Measurements from ENCODE around the gene PITPNM3.

Gene PITPNM3

DNA sequence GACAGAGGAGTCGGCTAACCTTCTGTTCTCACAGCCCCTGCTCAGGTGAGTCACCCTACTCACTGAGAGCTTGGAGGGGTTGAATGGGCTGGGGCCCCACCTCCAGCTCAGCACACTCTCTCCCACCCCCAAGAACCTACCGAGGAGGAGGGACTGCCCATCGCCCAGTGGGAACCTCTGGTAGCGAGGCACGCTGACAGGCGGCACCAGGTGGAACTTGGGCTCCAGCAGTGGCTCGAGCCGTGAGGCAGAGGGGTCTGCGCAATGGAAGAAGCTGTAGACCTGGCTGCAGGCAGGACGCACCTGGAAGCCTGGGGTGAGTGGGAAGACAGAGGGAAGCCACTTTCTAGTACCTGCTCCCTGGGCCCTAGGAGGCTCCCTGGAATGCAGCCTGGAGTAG is 83.8 kb downstream of the PITPNM3 start:
- DNase-seq = no peak
- no peaks in the 10 kb centered on the region for H3K36me3 Mint-ChIP-seq
- H3K27ac Mint-ChIP-seq = no peak overlapping the region
- H3K9me3 Mint-ChIP-seq = no peaks in the 10 kb centered on the region
- H3K4me1 Mint-ChIP-seq = no peaks in the 10 kb centered on the region
- CTCF ChIA-PET = interaction anchor here (0.9 to 3.5 kb wide), 24 partner anchors 10 to 532 kb away, joined by 3 to 17 read pairs (median 4); no protein-coding TSS in a partner anchor
- H3K4me3 Mint-ChIP-seq = no peak overlapping the region
- H3K27me3 Mint-ChIP-seq = peaks cover 12% of the 10 kb centered on the region

DNA sequence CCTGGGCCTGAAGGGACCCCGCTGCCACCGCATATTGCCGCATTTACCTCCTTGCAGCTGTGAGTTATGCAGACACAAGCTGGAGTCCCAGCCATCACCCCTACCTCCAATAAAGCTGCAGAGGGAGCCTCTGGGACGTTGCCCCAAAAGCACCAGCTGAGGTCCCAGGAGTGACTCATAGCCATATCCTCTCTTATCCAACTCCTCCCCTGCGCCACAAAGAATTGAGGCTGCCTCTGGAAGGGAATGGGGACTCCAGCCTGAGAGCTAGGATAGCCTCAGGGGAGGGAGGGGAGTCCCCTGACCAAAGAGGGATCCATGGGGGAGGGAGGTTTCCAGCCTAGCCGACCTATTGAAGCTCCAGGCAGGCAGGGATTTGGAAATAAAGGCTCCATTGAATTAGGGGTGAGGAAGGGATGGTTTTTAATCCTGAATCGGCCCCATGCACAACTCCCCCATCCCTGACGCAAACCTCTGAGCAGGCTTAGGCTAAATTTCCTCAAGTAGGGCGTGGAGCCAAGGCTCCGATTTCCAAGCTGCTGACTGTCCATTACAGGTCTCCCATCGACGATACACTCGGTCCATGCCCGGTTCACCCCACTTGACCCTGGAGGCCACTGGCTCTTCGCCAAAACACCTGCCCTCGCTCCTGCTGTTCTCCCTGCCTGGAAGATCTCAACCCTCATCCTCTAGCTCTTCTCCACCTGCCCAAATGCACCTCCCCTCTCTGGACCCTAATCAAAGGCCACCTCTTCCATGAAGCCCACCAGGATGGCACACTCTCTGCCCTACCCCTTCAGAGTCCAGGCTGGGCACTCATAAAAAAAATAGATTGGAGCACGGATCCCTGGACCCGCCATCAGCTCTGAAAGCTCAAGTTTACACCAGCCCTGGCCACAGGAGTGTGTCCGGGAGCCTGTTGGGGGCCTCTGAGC is 84.6 kb downstream of the PITPNM3 start:
- Mint-ChIP-seq H3K27ac (no peak overlapping the region), H3K9me3 (no peaks in the 10 kb centered on the region), H3K36me3 (no peaks in the 10 kb centered on the region), H3K4me3 (no peak overlapping the region), H3K27me3 (peaks cover 12% of the 10 kb centered on the region), H3K4me1 (no peaks in the 10 kb centered on the region)
- CTCF ChIA-PET = interaction anchor here (1.2 to 3.5 kb wide), 10 partner anchors 9 to 177 kb away, joined by 3 to 17 read pairs (median 4); no protein-coding TSS in a partner anchor
- DNase-seq = no peak

DNA sequence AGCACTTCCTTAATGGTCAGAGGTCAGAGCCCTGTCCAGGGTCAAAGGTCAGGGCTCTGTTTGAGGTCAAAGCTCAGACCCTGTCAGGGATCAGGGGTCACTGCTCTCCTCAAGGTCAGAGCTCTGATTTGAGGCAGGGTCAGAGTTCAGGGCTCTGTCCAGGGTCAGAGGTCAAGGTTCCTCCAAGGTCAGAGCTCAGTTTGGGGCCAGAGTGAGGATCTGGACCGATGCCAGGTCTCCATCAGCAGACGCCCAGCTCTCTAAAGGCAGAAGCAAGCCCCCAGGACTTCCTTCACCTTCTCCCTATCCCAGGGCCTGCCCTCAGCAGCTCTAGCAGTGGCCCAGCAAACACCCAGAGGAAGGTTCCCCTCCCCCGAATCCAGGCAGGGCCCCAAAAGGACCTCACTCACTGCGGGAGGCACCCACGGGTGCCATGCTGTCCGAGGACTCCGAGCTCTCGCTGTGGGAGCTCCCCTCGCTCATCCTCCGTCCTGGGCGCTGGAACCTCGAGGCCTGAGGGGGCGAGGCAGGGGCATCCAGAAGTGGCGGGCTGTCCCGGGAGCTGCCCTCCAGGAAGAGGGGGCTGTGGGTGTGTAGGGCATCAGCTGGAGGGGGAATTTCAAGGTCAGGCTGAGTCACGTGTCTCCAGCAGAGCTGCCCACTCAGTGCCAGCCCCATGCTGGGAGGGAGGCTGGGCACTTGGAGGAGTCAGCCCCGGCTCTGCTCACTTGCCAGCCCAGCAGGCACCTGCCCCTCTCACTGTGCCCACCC is 85.4 kb downstream of the PITPNM3 start:
- CTCF ChIA-PET = interaction anchor here (3.5 kb wide), 1 partner anchor 177 kb away, joined by 17 read pairs; no protein-coding TSS in a partner anchor
- Mint-ChIP-seq H3K36me3 (no peaks in the 10 kb centered on the region), H3K27ac (no peak overlapping the region), H3K4me3 (no peak overlapping the region), H3K27me3 (peaks cover 12% of the 10 kb centered on the region), H3K4me1 (no peaks in the 10 kb centered on the region), H3K9me3 (no peaks in the 10 kb centered on the region)
- DNase-seq = no peak

DNA sequence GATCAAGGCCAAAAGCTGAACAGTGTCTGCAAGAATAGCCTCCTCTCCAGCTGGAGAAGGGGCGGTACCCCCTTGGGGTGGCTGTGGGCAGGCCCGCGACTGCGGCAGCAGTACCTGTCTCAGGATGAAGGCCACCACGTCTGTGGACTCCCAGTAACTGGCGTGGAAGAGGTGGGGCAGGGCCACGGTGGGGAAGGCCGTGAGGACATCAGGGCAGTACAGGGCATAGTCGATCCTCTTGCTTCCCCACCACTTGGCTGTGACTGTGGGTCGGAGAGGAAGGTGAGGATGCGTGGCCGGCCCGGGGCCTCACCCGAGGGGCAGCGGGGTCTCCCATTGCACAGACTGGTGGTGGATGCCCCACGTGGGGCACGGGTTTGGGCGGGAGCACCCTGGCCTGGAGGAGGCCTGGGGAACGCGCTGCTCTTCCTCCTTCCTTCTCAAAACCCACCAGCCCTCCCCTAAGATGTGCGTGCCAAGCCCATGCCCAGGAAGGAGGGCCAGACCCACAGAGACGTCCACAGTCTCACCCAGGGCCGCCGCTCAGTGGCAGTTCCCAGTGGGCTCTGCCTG is 86.1 kb downstream of the PITPNM3 start:
- CTCF ChIA-PET = interaction anchor here (3.5 kb wide), 1 partner anchor 178 kb away, joined by 17 read pairs; no protein-coding TSS in a partner anchor
- Mint-ChIP-seq H3K4me1 (no peaks in the 10 kb centered on the region), H3K27me3 (peaks cover 12% of the 10 kb centered on the region), H3K4me3 (no peak overlapping the region), H3K27ac (no peak overlapping the region), H3K9me3 (no peaks in the 10 kb centered on the region), H3K36me3 (no peaks in the 10 kb centered on the region)
- DNase-seq = no peak

DNA sequence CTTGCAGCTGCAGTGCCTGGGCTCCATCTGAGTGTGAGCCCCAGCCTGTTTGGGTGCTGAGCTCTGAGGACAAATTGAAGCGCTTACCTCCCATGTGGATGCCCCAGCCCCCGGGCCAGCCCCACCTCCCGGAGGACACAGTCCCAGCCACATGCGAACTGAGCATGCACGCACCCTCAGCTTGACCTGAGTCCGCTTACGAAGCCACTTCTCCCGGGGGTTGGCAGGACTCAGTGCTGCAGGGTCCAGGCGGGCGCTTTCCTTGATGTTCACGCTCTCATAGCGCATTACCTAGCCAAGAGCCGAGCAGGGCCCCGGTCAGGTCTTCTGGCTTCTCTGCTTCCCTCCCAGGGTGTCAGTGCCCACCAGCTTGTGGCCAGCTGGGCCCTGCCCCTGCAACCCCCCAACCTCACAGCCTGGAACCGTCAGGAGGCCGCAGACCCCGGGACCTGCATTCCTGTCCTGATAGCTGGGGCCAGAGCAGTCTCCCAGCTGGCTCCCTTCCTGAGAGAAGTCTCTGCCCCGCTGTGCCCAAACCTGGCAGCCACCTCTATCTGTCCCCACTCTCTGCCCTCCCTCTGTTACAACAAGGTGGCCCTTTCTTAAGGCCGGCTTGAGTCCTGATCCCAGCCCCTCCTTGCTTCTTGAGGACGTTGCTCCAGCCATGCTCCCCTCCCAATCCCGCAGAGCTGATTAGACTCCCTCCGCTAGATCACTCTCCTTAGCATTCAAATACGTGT is 88.1 kb downstream of the PITPNM3 start:
- H3K4me3 Mint-ChIP-seq = no peak overlapping the region
- no peaks in the 10 kb centered on the region for H3K9me3 Mint-ChIP-seq
- peaks cover 11% of the 10 kb centered on the region for H3K27me3 Mint-ChIP-seq
- no peaks in the 10 kb centered on the region for H3K4me1 Mint-ChIP-seq
- CTCF ChIA-PET = no interaction called here
- no peak for DNase-seq
- H3K27ac Mint-ChIP-seq = no peak overlapping the region
- no peaks in the 10 kb centered on the region for H3K36me3 Mint-ChIP-seq

DNA sequence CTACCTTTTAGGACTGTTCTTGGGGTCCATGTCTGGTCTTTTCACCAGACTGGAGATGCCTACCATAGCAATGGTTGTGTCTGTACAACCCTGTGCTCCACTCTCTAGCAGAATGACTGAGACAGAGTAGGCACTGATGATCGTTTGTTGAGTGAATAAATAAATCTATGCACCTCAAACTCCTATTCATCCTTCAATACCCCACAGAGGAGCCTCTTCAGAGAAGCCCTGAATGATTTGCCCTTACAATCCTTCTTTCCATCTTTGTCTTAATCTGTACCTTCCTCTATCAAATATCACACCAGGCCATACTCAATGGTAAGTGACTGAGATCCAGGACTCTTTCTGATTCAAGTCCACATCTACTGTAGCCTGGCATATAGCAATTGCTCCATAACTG is 88.8 kb downstream of the PITPNM3 start:
- Mint-ChIP-seq H3K27ac (no peak overlapping the region), H3K36me3 (no peaks in the 10 kb centered on the region), H3K4me1 (no peaks in the 10 kb centered on the region), H3K4me3 (no peak overlapping the region), H3K9me3 (no peaks in the 10 kb centered on the region), H3K27me3 (peaks cover 10% of the 10 kb centered on the region)
- CTCF ChIA-PET = no interaction called here
- no peak for DNase-seq

DNA sequence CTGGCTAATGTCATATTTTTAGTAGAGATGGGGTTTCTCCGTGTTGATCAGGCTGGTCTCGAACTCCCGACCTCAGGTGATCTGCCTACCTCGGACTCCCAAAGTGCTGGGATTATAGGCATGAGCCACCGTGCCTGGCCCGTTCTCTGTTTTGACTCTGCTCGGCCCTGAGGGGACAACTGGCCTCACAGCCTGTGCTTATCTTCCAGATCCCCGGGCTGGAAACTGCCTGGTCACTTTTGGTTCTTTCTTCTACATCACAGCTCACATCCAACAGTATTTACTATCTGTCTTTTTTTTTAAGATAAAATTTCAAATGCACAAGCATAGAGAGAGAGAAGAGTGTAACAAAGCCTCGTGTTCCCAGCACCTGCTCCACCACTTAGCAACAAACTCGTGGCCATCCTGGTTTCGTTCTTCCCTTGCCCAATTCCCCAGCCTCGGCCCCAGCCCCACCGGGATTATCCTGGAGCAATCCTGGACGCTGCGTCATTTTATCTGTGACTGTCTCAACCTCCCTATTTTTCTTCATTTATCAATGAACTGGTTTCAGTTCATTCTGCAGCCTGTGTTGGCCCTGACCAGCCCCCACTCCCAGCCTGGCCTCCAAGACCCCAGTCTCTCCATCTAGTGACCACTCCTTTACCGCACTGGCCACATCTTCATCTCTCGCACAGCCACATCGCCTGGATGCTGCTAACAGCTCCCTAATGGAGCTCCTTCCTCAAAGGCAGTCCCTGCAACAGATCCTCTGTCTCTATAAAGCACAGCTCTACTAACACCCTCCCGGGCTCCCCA is 91.0 kb downstream of the PITPNM3 start:
- CTCF ChIA-PET = no interaction called here
- H3K4me3 Mint-ChIP-seq = no peak overlapping the region
- no peaks in the 10 kb centered on the region for H3K36me3 Mint-ChIP-seq
- no peak overlapping the region for H3K27ac Mint-ChIP-seq
- peaks cover 15% of the 10 kb centered on the region for H3K27me3 Mint-ChIP-seq
- H3K9me3 Mint-ChIP-seq = no peaks in the 10 kb centered on the region
- DNase-seq = no peak
- H3K4me1 Mint-ChIP-seq = peaks cover 9% of the 10 kb centered on the region

DNA sequence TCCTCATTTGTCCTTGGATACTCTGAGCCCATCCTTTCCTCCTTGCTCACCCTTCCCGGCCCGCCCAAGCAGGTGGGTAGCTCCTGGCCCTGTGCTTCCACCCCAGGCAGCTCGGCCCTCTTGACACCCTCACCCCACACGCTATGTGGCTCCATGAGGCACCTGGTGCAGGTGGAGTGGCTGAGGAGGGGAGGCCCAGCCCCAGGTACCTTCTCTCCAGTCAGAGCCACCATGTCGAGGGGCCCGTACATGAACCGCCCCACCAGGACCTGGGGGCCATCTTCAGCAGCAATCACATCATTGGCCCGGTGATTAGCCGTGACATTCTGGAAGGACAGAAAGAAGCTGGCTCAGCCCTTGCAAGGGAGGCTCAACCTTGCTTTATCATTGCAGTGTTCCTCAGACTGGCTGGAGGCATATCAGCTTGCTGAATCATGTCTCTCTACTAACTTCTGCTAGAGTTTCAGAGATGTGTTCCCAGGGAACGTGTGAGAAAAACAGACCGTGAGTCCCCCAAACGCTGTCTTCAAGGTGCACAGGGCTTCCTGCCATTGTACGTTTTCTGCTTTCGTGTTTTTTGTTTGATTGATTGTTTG is 91.8 kb downstream of the PITPNM3 start:
- H3K27ac Mint-ChIP-seq = no peak overlapping the region
- CTCF ChIA-PET = no interaction called here

DNA sequence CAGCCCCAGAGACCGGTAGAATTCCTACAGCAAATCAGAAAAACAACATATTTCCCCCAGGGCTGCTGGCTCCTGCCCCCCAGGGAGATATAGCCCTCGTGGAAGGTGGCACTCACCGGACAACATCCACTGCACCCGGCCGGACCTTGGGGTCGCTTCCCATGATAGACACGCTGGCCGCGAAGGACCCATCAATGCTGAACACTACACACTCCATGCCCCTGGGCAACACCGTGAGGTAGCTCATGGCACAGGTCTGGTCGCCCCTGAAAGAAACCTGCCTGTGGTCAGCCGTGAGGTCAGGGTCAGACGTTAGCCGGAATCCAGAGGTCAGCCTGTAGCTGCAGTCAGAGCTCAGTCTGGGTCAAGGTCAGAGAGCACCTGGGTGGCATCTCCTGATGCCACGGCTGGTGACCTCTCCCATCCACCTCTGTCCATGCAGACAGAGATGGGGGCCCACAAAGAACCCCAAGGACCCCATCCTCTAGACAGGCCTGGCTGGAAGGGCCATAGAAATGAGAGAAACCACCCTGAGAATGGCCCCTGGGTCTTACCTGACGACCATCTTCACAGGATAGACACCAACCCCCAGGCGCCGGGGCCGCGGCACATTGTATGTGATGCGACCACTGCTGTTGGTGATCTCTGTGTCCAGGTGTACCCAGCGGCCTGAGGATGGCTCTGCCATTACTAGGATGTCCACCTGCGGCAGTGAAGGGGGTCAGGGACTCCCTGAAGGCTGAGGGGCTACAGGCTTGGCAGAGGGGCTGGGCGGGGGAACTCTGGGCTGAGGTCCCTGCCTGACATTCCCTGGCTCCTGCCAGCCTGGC is 92.5 kb downstream of the PITPNM3 start:
- CTCF ChIA-PET = no interaction called here
- Mint-ChIP-seq H3K27me3 (peaks cover 19% of the 10 kb centered on the region), H3K9me3 (no peaks in the 10 kb centered on the region), H3K36me3 (no peaks in the 10 kb centered on the region), H3K4me1 (peaks cover 9% of the 10 kb centered on the region), H3K4me3 (no peak overlapping the region), H3K27ac (no peak overlapping the region)
- no peak for DNase-seq

More for the DNA sequence above, 91.8 kb downstream of the PITPNM3 start:
- H3K9me3 Mint-ChIP-seq = no peaks in the 10 kb centered on the region
- peaks cover 9% of the 10 kb centered on the region for H3K4me1 Mint-ChIP-seq
- DNase-seq = no peak
- peaks cover 20% of the 10 kb centered on the region for H3K27me3 Mint-ChIP-seq
- no peaks in the 10 kb centered on the region for H3K36me3 Mint-ChIP-seq
- H3K4me3 Mint-ChIP-seq = no peak overlapping the region

DNA sequence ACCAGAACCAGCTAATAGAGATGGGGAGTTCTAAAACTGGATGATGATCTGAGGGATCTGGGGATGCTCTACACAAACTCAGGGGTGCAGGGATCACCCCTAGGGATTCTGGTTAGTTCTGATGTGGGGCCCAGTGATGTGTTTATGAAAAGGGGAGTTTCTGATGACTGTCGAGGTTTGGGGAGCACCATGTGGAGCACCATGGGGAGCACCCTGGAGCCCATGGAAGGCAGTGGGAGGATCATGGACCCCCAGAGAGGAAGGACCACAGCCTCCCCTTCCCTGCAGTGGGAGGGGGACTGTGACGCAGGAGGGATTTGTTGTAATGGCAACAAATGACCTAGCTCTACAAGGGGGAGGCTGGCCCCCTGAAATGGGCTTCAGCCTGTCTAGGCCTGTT is 93.7 kb downstream of the PITPNM3 start:
- peaks cover 12% of the 10 kb centered on the region for H3K27me3 Mint-ChIP-seq
- no peak overlapping the region for H3K27ac Mint-ChIP-seq
- no peak overlapping the region for H3K4me3 Mint-ChIP-seq
- H3K36me3 Mint-ChIP-seq = no peaks in the 10 kb centered on the region
- DNase-seq = no peak
- H3K4me1 Mint-ChIP-seq = peaks cover 9% of the 10 kb centered on the region
- no peaks in the 10 kb centered on the region for H3K9me3 Mint-ChIP-seq
- CTCF ChIA-PET = interaction anchor here (1.7 kb wide), 1 partner anchor 10 kb away, joined by 9 read pairs; no protein-coding TSS in a partner anchor

DNA sequence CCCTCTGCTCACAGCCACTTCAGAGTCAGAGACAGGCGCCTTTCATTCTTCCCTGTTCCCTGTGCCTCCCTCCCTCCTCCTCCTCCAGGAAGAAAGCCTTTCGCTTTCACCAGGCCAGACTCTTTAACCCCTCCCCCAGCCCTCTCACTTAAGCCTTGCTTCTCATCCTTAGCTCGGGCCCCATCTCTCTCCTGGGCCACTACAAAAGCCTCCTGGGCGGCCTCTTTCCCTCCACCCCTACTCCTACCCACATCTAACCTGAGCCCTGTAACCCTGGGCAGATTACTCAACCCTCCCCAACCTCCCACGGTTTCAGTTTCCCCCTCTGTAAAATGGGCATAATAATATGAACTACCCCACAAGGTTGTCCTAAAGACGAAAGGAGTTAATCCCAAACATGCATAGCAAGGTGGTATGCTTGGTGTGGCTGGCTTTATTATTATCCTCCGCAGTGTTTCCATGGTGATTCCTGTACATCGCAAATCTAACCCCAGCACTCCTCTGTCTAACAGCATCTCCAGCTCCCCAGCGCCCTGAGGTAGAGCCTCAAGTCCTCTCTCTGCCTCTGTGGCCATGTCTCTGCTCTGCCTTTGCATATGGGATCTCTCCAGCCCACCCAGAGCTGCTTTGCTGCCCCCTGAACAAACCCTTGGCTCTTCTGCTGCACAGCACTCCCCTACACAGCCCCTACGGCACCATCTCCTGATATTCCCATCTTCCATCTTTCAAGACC is 94.4 kb downstream of the PITPNM3 start:
- H3K4me1 Mint-ChIP-seq = peaks cover 12% of the 10 kb centered on the region
- H3K4me3 Mint-ChIP-seq = no peak overlapping the region
- no peaks in the 10 kb centered on the region for H3K36me3 Mint-ChIP-seq
- H3K9me3 Mint-ChIP-seq = no peaks in the 10 kb centered on the region
- peak; percentile 28 for DNase-seq
- CTCF ChIA-PET = interaction anchor here (1.7 kb wide), 1 partner anchor 11 kb away, joined by 9 read pairs; no protein-coding TSS in a partner anchor
- H3K27me3 Mint-ChIP-seq = peaks cover 20% of the 10 kb centered on the region
- H3K27ac Mint-ChIP-seq = peak overlapping the region; percentile 11

DNA sequence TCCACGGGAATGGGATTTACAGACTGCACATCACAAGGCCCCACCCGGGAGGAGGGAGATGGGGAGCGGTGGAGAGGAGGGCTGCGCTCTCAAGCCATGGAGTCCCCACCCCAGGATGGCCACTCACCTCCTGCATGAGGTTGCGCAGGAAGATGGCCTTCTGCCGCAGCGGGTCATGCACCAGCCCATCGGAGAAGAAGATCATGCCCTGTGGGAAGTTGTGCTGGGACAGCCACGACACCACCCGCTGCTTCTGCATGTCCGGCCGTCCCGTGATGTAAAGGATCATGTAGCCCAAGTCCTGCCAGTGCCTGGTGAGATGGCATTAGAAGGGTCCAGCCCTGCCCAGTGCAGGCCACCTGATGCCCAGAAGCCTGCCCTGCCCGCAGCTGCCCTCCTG is 95.1 kb downstream of the PITPNM3 start:
- Mint-ChIP-seq H3K9me3 (no peaks in the 10 kb centered on the region), H3K36me3 (no peaks in the 10 kb centered on the region), H3K4me1 (peaks cover 18% of the 10 kb centered on the region), H3K27ac (no peak overlapping the region), H3K4me3 (no peak overlapping the region), H3K27me3 (peaks cover 27% of the 10 kb centered on the region)
- no peak for DNase-seq
- CTCF ChIA-PET = no interaction called here

All from activated naive CD4-positive, alpha-beta T cell treated with anti-CD3 and anti-CD28 coated beads, Interleukin-2, amount 10 ng/mL, durations not matched to agents 7 days and 5 days (primary cell).